OCI-LY3 (cell line): ENCODE results near the gene CST7.

Experiments
- CTCF ChIP-seq: fragments of 200-600, 300-600 bp; sonication (generic); IDR thresholded peaks from 2 replicates; pipeline ENCODE4 v1.5.1; 2014; ENCODE audit warnings: antibody characterized with exemption, low read length, low read depth
- EZH2phosphoT487 ChIP-seq: fragments of 200-600 bp; shearing (Covaris generic); IDR thresholded peaks from 2 replicates; pipeline ENCODE4 v1.6.1; 2018; ENCODE audit warnings: antibody characterized with exemption, mixed run types, low read depth

DNA sequence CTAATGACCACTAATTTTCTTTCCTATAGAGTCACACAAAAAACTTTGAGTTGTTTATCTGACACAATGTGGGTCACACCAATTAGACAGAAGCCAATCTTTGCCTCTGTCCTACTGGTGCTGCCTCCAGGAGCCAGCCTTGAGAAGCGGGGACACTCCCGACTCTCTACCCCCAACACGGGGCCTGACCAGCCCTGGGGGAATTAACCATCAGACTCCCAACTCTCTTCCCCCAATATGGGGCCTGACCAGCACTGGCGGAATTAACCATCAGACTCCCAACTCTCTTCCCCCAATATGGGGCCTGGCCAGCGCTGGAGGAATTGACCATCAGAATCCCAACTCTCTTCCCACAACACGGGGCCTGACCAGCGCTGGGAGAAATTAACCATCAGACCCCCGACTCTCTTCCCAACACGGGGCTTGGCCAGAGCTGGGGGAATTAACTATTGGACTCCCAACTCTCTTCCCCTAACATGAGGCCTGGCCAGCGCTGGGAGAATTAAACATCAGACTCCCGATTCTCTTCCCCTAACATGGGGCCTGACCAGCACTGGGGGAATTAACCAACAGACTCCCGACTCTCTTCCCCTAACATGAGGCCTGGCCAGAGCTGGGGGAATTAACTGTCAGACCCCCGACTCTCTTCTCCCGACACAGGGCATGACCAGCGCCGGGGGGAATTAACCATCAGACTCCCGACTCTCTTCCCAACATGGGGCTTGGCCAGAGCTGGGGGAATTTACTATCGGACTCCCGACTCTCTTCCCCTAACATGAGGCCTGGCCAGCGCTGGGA lies 12.5 kb downstream of the CST7 start:
- no peak for TF ChIP-seq CTCF
- TF ChIP-seq EZH2phosphoT487, result no peak
